Fibroblast of peridontal ligament (primary cell): Measurements from ENCODE around the gene CNEP1R1.

Experiments
- DNase-seq: peaks from one replicate; pipeline ENCODE4 v3.0.0-alpha.2; 2010; ENCODE audit errors: extremely low read depth

CNEP1R1 gene

DNA sequence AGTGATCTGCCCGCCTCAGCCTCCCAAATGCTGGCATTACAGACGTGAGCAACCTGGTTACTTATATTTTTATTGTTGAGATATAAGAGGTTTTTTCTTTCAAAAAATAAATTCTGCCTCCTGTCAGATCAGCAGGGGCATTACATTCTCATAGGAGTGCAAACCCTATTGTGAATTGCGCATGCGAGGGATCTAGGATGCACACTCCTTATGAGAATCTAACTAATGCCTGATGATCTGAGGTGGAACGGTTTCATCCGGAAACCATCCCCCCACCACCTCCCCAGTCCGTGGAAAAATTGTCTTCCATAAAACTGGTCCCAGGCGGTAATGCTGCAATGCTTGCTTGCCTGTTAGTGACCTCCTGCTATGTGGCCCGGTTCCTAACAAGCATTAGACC, 7.5 kb upstream of the CNEP1R1 start:
- DNase-seq = no peak

DNA sequence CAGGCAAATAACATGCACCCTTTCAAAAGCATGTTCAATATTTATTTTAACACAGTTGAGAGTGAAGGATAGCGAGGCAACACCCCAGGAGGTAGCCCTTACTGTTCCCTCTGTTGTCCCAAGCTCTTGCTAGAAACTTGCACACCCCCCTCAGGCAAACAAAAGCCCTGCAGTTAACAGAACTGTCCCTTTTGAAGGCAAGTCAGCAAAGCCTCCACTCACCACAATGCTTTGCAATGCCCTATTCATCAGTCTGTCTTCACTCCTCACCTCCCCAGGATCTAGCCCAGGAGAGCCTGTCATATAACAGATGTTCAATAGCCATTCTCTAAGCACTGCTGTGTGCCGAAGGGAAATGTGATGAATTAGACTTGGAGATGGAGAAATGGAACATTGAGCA, 3.5 kb upstream of the CNEP1R1 start:
- peak; percentile 2 for DNase-seq

DNA sequence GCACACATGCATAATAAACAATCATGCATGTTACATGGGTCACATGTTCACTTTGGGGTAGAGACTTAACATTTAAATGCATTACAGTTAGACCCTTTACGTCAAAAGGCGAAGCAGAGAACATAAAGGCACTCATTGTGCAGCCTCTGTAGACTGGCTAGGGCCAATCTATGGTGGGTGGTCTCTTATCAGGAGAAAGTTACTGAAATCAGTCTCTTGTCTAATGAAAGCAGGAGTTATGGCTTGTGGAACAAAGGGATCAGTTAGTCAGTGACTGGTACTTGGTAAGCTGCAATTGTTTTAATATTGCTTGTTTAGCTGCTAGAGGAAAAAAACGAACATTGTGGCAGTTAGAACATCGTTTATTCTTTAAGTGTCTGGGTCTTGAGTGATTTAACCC, 1.4 kb upstream of the CNEP1R1 start:
- no peak for DNase-seq

DNA sequence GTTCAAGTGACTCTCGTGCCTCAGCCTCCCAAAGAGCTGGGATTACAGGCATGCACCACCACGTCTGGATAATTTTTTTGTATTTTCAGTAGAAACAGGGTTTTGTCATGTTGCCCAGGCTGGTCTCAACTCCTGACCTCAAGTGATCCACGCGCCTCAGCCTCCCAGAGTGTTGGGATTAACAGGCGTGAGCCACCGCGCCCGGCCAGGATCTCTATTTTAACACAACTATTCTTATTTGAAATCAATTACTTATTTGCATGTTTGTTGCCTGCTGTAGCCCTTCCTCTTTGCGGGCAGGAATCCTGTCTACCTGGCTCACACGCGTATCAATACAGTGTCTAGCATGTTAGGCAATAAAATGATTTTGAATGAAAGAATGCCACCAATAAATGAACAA, 818 bp upstream of the CNEP1R1 start:
- no peak for DNase-seq

DNA sequence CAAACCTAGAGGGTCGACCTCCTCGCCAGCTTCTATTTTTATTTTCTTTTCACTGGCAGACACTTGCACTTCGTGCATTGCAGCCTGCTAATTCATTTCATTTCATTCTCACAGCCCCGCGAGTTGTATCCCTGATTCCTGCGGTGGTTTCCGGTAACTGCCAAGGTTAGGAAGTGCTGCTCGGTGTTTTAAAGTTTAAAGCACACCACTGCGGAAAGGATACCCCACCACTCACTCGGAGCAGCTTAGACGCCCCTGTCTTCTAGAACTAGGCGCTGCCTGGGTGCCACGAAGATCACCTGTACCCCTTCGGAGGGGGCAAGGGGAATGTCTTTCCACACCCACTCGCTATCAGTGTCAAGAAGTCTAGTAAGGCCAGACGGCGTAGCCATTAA, 509 bp downstream of the CNEP1R1 start:
- DNase-seq = peak; percentile 9

DNA sequence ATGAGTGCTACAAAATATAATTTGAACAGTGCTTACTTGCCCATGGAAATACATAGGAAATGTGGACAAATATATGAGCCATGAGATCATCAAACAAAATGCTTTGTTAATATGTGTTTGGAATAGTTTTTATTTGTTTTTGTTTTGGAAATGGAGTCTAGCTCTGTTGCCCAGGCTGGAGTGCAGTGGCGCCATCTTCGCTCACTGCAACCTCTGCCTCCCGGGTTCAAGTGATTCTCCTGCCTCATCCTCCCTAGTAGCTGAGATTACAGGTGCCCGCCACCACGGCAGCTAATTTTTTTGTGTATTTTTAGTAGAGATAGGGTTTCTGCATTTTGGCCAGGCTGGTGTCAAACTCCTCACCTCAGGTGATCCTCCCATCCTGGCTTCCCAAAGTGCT, 2.8 kb downstream of the CNEP1R1 start:
- no peak for DNase-seq

DNA sequence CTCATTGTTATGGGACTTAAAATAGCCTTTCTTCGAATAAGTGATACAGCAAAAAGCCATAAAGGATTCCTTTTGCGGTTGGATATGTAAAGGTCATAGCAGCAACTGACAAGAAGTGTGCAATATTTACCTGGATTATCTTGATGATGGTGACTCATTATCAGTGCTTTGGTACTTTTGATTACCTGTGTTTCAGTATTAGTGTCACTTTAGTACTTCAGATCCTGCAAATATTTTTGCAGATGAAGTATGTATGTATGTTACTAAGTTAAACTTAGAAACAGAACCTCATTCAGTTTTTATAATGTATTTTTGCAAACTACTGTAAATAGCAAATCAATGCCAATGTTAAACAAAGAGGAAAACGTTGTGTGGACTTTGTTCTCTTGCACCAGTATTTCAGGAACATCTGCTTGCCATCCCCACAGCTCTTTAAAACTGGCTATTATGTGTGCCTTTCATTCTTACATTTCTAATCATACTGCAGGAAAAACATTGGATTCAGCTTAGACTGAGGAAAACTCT, 10.5 kb downstream of the CNEP1R1 start:
- DNase-seq = no peak

DNA sequence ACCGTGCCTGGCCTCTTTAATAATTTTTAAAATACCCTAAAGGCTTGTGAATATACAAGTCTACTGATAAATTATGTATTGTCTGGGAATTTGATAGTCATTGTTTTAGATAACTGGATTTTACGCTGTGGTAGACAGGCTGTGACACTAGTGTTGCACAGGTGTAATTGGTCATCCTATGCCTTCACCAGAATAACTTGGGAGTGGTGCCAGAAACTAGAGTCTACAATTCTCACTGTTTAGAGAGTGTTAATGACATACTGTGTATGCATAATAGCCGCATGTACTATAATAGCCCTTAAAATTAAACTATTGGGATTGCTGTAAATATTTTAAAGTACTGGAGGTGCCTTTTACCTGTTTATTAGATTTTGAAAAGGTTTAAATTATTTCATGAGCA, 11.4 kb downstream of the CNEP1R1 start:
- DNase-seq = no peak

DNA sequence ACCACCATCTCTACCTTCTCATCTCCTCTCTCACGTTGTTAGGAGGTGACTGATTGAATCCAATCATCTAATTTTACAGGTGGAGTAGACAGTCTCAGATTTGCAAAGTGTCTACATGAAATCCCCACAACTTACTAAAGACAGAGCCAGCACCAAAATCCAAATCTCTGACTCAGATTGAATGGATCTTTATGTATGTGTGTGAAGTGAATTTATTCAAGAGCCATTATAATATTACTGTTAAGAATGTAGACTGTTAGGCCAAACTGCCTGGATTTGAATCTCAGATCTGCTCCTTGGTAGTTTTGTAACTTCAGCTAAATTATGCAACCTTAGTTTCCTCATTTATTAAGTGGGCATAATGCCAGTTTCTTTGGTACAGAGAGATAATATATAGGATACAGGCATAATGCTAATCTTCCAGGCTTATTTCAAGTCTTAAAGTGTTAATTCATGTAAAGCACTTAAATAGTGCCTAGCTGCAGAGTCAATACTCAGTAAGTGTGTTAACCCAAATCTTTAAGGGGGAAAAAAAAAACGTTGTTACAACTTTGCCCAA, 12.7 kb downstream of the CNEP1R1 start:
- DNase-seq = no peak

DNA sequence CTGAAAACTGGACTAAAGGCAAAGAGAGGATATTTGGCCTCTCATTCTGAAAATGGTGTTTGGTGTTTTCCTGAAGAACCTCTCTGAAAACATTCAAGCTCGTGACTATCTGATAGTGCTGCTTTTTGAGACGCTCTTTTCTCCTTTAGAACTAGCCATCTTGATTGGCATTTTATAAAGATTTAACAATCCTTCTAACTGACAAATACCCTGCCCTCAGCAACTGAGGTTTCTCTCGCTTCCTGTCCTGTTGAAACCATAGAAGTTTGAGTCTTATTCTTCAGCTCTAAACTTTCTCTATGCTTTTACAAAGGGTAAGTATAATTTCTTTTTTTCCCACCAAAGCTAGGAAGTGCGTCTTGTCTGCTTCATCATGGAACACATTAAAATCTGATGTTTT, 13.3 kb downstream of the CNEP1R1 start:
- no peak for DNase-seq

DNA sequence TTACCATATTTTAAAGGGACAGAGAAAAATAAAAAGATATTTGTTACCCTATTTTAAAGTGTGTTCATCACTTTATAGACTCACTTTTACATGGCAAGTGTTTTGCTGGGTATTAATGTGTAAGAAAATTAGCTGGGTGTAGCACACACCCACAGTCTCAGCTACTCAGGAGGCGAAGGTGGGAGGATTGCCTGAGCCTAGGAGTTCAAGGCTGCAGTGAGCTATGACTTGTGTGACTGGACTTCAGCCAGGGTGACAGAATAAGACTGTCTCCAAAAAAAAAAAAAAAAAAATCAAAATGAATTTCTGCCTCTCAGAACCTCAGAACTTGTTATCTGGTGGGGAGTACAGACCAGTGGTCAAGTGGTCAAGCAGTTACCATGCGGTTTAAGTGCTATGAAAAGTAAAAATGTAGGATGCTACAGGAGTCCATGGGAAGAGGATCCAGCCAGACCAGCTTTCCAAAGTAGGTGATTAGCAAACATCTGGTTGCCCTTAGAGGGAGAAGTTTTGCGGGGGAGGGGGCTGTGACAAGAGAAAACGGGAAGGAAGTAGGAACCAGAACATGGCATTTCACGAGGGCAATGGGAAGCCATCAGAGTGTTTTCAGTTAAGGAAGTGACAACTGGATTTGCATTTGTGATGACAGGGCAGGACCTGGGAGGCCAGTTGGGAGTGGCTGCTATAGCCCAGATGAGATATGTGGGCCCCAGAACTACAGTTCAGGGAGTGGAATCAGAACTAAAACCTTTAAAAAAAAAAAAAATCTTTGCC, 13.9 kb downstream of the CNEP1R1 start:
- DNase-seq = no peak

DNA sequence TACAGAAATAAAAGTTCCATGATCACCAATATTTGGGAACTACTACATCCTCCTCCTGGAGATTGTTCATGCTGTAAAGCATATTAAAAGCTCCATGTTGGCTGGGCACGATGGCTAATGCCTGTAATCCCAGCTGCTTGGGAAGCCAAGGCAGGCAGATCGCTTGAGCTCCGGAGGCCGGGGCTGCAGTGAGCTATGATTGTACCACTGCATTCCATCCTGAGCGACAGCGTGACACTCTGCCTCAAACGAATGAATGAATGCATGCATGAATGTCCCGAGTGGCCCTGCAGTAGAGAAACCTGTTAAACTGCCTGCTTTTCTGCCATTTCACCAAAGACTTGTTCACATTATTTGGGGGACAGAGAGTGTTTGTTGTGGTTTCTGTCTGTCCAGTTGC, 15.0 kb downstream of the CNEP1R1 start:
- no peak for DNase-seq

DNA sequence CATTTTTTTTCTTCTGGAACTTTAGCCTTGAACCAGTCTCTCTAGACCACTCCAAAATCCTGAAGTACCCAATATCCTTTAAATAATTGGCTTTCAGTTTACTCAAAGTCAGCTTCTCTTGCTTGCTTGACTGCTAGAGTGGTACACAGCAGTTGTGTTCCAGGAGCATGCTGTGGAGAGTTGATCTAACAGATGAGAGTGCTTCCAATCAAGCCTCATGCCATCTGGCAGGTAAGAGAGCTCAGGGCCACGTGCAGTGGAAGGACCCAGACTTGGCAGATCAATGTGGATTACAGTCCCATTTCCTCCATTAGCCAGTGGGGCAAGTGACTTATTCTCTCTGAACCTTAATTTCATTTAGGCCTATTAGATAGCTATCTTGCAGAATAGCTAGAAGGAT, 15.7 kb downstream of the CNEP1R1 start:
- DNase-seq = no peak

DNA sequence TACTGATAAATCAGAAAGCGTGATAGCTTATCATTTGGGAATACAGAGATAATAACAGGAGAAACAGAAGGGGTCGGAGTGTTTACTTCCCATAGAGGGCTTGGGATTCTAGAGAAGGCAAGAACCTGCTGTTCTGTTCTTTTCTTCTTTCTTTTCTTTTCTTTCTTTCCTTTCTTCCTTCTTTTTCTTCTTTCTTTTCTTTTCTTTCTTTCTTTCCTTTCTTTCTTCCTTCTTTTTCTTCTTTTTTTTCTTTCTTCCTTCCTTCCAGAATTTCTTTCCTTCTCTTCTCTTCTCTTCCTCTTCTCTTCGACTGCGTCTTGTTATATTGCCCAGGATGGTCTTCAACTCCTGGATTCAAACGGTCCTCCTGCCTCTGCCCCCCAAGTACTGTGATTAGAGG, 18.3 kb downstream of the CNEP1R1 start:
- DNase-seq = no peak

DNA sequence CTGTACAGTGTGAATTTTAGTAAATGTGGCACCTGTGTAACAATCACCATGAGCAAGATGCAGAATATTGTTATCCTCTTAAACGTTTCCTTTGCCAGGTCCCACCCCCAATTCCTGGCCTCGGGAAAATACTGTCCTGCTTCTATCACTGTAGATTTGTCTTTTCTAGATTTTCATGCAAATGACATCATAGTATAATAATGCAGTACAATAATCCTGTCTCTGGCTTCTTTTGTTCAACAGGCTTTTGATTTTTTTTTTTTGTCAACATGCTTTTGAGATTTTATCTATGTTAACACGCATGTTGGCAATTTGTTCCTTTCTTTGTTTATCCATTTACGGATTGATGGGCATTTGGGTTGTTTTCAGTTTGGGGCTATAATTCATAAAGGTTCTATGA, 20.4 kb downstream of the CNEP1R1 start:
- no peak for DNase-seq

DNA sequence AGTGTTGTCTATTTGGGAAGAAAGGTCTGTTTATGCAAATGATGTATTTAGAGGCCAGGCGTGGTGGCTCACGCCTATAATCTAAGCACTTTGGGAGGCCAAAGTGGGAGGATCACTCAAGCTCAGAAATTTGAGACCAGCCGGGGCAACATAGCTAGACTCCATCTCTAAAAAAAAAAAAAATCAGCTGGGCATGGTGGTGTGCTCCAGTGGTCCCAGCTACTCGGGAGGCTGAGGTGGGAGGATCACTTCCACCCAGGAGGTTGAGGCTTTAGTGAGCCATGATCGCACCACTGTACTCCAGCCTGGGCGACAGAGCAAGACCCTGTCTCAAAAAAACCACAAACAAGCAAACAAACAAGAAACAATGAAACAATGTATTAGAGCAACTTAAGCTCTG, 21.8 kb downstream of the CNEP1R1 start:
- DNase-seq = no peak

DNA sequence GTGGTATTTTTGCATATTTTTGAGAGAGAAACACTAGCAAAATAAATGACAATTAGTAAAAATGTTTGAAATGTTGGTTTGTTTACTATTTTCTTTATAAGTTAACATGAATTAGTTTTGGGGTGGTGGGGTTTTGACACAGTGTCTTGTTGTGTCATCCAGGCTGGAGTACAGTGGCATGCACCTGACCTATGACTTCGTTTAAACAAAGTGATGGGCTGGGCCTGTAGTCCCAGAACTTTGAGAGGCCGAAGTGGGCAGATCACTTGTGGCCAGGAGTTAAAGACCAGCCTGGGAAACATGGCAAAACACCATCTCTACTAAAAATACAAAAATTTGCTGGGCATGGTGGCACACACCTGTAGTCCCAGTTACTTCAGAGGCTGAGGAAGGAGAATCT, 22.8 kb downstream of the CNEP1R1 start:
- no peak for DNase-seq

DNA sequence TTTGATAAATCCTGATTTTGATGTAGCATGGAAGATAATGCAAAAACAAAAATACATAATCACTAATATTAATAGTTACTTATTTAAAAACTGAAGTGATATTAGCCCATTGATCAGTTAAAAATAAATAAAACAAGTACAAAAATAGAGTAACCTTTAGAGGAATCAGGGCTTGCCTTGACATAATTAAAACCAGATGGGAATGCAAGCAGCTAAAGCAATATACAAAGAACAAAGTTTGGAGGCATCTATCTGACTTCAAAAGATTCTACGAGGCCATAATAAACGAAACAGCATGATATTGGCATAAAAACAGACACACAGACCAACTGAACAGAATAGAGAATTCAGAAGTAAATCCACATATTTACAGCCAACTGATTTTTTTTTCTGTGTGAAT, 25.8 kb downstream of the CNEP1R1 start:
- DNase-seq = peak; percentile 65

DNA sequence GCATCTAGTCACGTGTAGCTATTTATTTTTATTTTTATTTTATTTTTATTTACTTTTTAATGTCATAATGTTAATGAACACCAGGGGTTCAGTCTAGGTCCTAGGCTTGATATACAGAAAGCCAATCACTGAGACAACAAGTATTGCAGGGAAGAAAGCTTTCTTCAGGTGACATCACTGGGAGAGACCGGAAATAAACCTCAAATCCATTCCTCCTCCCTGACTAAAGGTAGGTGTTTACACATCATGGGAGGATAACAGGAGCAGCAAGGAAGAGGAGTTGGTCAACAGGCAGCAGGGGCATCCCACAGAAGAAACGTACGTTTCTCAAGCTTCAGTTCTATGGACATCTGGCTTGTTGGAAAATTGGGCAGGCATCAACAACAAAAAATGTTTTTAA, 31.2 kb downstream of the CNEP1R1 start:
- no peak for DNase-seq

DNA sequence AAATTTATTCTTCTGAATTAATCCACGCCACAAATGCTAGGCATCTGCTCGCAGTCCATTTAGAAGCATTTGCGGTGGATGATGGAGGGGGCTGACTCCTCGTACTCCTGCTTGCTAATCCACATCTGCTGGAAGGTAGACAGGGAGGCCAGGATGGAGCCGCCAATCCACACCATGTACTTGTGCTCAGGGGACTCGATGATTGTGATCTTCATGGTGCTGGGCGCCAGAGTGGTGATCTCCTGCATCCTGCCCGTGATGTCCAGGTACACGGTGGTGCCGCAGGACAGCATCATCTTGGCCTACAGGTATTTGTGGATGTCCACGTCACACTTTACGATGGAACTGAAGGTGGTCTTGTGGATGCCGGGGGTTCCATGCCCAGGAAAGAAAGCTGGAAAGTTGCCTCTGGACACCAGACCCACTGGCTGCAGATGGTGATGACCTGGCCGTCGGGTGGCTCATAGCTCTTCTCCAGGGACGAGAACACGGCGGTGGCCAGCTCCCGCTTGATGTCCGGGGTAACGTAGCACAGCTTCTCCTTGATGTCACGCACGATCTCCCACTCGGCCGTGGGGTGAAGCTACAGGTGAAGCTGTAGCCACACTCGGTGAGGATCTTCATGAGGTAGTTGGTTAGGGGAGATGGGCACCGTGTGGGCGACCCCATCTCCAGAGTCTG, 33.2 kb downstream of the CNEP1R1 start:
- DNase-seq = no peak

DNA sequence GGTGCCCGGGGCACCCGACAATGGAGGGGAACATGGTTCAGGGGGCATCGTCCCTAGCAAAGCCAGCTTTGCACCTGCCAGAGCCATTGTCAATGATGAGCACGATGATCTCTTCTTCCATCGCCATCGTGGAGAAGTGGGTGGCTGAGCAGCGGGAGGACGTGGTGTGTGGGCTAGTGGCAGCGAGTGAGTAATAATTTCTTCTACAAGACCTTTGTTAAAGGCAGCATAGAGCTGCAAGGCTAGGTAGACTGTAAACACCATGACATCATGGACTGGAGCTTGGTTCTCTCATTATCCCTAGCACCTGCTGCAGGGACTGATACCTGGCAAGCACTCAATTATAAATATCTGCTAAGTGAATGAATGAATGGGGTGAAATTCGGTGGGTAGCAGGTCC, 34.1 kb downstream of the CNEP1R1 start:
- DNase-seq = no peak

DNA sequence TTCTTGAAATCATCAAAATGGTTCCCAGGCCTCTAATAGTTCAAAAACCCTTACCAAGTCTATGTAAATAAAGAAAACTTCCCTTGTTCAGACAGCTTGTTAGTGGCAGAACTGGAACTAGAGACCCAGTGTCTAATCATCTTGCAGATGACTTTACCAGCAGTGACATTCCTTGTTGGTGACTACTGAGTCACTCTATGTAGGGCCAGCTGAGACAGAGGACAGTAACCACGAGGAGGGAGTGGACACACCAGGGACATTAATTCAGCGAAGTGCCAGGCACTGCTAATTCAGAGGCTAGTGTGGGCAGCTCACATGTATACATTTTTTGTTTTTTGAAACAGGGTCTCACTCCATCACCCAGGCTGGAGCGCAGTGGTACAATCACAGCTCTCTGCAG, 34.6 kb downstream of the CNEP1R1 start:
- no peak for DNase-seq

DNA sequence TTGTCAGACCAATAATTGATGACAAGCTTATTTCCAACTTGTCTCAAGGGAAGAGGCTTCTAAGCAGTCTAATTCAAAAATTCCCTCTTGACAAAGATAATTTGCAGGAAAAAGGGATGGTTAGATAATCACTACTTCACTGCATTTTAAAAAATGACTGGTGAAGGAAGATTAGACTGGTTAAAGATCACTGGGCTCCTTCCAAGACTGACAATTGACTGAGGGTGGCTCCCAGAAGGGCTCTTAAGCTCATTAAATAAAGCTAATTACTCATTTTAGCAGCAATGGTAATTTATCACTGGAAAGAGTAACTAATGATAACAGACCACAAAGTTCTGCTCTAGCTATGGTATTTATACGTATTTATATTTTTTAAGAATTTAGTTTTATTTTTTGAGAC, 36.3 kb downstream of the CNEP1R1 start:
- no peak for DNase-seq
